Measurements from ENCODE around the gene NCK2.

Gene NCK2

GRCh38 chr2:105737980-105738657 lies 6.6 kb upstream of the NCK2 start:
- DNase-seq, result no peak

- no peak for DNase-seq
Measured at GRCh38 chr2:105738658-105739241, 6.0 kb upstream of the NCK2 start.

GRCh38 chr2:105739426-105739825 lies 5.3 kb upstream of the NCK2 start:
- DNase-seq, result peak in 1 of 4 experiments; percentile 7

- no peak for DNase-seq
Measured at GRCh38 chr2:105739944-105740530, 4.7 kb upstream of the NCK2 start.

GRCh38 chr2:105741174-105741573 lies 3.5 kb upstream of the NCK2 start:
- no peak for DNase-seq

- DNase-seq, result no peak
Measured at GRCh38 chr2:105741617-105742016, 3.1 kb upstream of the NCK2 start.

GRCh38 chr2:105744091-105744908 lies 412 bp upstream of the NCK2 start:
- DNase-seq, result peak; percentile 41 to 57 (median 52)

GRCh38 chr2:105746177-105747080 lies 1.7 kb downstream of the NCK2 start:
- peak; percentile 46 to 84 (median 61) for DNase-seq

GRCh38 chr2:105747254-105747894 lies 2.7 kb downstream of the NCK2 start:
- no peak for DNase-seq

- no peak for DNase-seq
Measured at GRCh38 chr2:105747991-105748390, 3.3 kb downstream of the NCK2 start.

GRCh38 chr2:105748566-105748965 lies 3.9 kb downstream of the NCK2 start:
- no peak for DNase-seq

GRCh38 chr2:105749583-105750400 lies 5.1 kb downstream of the NCK2 start:
- no peak for DNase-seq

GRCh38 chr2:105750735-105751134 lies 6.0 kb downstream of the NCK2 start:
- DNase-seq, result no peak

GRCh38 chr2:105751272-105751671 lies 6.6 kb downstream of the NCK2 start:
- no peak for DNase-seq

GRCh38 chr2:105752691-105753358 lies 8.1 kb downstream of the NCK2 start:
- DNase-seq, result no peak

GRCh38 chr2:105753380-105753779 lies 8.7 kb downstream of the NCK2 start:
- DNase-seq, result no peak

- peak in 2 of 4 experiments; percentile 24 to 27 for DNase-seq
Measured at GRCh38 chr2:105754011-105754410, 9.3 kb downstream of the NCK2 start.

GRCh38 chr2:105754994-105755393 lies 10.3 kb downstream of the NCK2 start:
- DNase-seq, result no peak

- DNase-seq, result no peak
Measured at GRCh38 chr2:105755895-105756294, 11.2 kb downstream of the NCK2 start.

GRCh38 chr2:105756435-105756834 lies 11.7 kb downstream of the NCK2 start:
- no peak for DNase-seq

Measured in activated CD4-positive, CD25-positive, alpha-beta regulatory T cell (primary cell).